Upper lobe of right lung (tissue), 1 donor: ENCODE results near the gene CDR2. TPM values are rescaled to one million over a fixed set of nuclear protein-coding genes. Genes with fewer than 3 reads are reported as not detected.

Experiments
- ATAC-seq: fragments of 200-7000 bp; cut with Tn5 transposase; one replicate; pipeline ENCODE4 v1.9.1; 2020; ENCODE audit warnings: mild to moderate bottlenecking, moderate library complexity
- DNase-seq: peaks from one replicate; pipeline ENCODE4 v3.0.0-alpha.2; 2020
- H3K27ac ChIP-seq: fragments of 200-600 bp; one replicate; pipeline ENCODE4 v1.8.0; 2022
- H3K27me3 ChIP-seq: fragments of 200-600 bp; one replicate; pipeline ENCODE4 v1.8.0; 2022; ENCODE audit warnings: mild to moderate bottlenecking
- H3K36me3 ChIP-seq: fragments of 200-600 bp; one replicate; pipeline ENCODE4 v1.8.0; 2022
- H3K4me1 ChIP-seq: fragments of 200-600 bp; one replicate; pipeline ENCODE4 v1.8.0; 2022
- H3K4me3 ChIP-seq: fragments of 200-600 bp; one replicate; pipeline ENCODE4 v1.8.0; 2022; ENCODE audit warnings: mild to moderate bottlenecking
- H3K9me3 ChIP-seq: fragments of 200-600 bp; one replicate; pipeline ENCODE4 v1.8.0; 2022
- CTCF ChIP-seq: fragments of 200-600 bp; IDR thresholded peaks from one replicate; pipeline ENCODE4 v1.8.0; 2022; ENCODE audit warnings: antibody characterized with exemption
- intact Hi-C: fragments of 100-400 bp; cut with DNase I; formaldehyde crosslinking; loops from one replicate; pipeline ENCODE4 v1.11.0; 2022
- total RNA-seq: library from RNA; stranded (reverse); fragmentation: NEBNext Ultra II Directional; extraction: Animal tissue kit (Norgen Biotek cat#: 25700); gene quantifications from one replicate; pipeline ENCODE4 v1.2.1, GENCODE V29; 2021
- donor health status: DM: no; HTN: yes; CAD: no; lungs with severe emphysema.

CDR2 gene
- total RNA-seq, 1 donor from 2014 or later, result 25.2 TPM

- ATAC-seq (no peak), DNase-seq (no peak)
- Histone ChIP-seq H3K4me3 (no peak overlapping the region), H3K27me3 (no peaks in the 10 kb centered on the region), H3K9me3 (no peaks in the 10 kb centered on the region), H3K27ac (no peak overlapping the region), H3K36me3 (peaks cover 24% of the 10 kb centered on the region), H3K4me1 (peaks cover 4% of the 10 kb centered on the region)
- intact Hi-C loops, result no loop called here
- no peak for TF ChIP-seq CTCF
Observed at GRCh38 chr16:22359679-22360078, 14.7 kb downstream of the CDR2 start.

- Histone ChIP-seq H3K27me3 (no peaks in the 10 kb centered on the region), H3K4me1 (peaks cover 16% of the 10 kb centered on the region), H3K36me3 (peaks cover 7% of the 10 kb centered on the region), H3K27ac (no peak overlapping the region), H3K4me3 (no peak overlapping the region), H3K9me3 (no peaks in the 10 kb centered on the region)
- intact Hi-C loops, result no loop called here
- no peak for TF ChIP-seq CTCF
- DNase-seq (no peak), ATAC-seq (no peak)
Observed at GRCh38 chr16:22358000-22358399, 16.4 kb downstream of the CDR2 start.

DNA sequence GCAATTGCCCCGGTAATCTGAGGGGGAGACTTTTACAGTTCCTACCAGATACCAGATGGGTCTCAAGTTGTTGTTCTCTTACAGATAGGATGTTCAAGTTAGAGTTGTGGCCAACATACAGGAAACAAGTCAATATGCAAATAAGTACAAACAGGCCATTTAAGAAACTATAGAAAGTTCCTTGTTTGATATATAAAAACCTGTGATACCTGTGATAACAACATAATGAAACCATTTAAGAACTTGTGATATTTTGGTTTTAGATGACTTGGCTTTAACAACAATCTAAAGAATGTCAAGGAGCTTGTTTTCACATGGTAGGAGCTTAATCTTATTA lies 16.8 kb downstream of the CDR2 start:
- Histone ChIP-seq H3K4me3 (no peak overlapping the region), H3K4me1 (peaks cover 20% of the 10 kb centered on the region), H3K9me3 (no peaks in the 10 kb centered on the region), H3K27me3 (no peaks in the 10 kb centered on the region), H3K36me3 (peaks cover 3% of the 10 kb centered on the region), H3K27ac (no peak overlapping the region)
- TF ChIP-seq CTCF, result no peak
- ATAC-seq (no peak), DNase-seq (no peak)
- intact Hi-C loops, result no loop called here

DNA sequence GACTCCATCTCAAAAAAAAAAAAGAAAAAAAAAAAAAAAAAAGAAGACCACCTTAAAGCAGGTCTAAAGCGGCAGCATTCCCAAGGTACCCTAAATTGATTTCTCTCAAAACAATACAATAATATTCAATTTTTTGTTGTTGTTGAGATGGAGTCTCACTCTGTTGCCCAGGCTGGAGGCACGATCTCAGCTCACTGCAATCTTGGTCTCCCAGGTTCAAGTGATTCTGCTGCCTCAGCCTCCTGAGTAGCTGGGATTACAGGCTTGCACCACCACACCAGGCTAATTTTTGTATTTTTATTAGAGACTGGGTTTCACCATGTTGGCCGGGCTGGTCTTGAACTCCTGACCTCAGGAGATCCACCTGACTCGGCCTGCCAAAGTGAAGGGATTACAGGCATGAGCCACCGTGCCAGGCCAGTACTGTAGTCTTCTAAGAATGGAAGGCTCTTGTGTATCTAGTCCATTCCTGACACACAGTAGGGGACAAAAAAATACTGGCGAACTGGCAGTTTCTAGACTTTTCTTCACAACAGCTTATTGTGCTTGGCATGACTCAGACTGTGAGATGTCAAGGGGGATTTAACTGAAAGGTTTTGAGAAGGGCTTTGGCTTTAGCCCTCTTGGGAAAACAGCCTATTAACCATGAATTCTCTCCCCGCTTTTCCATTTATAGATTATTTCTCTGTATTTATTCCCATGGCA lies 17.3 kb downstream of the CDR2 start:
- DNase-seq, result no peak
- intact Hi-C loops, result no loop called here
- TF ChIP-seq CTCF, result no peak
- H3K4me1 ChIP-seq, result peaks cover 22% of the 10 kb centered on the region
- no peaks in the 10 kb centered on the region for H3K9me3 ChIP-seq
- no peaks in the 10 kb centered on the region for H3K27me3 ChIP-seq
- no peaks in the 10 kb centered on the region for H3K36me3 ChIP-seq
- H3K27ac ChIP-seq, result no peak overlapping the region
- no peak overlapping the region for H3K4me3 ChIP-seq
- ATAC-seq, result no peak

DNA sequence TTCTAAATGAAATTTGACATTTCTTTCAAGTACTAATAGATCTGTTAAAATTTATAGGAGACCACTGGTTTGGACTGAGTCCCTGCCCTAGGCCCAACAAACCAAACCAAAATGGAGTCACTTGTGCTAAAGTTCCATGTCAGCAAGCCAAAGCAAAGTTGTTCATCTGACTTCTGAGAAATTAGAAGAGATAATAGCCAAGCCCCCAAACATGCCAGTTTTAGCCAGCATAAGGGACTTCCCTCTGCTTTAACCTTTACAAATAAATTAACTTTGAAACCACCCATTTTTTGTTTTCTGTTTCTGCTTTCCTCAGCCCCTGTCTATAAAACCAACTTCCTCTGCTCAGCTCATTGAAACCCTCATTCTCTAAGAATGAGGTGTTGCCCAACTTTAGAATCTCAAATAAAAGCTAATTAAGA lies 18.9 kb downstream of the CDR2 start:
- H3K36me3 ChIP-seq, result peaks cover 5% of the 10 kb centered on the region
- H3K4me1 ChIP-seq, result peaks cover 22% of the 10 kb centered on the region
- no peak overlapping the region for H3K27ac ChIP-seq
- DNase-seq (no peak), ATAC-seq (no peak)
- intact Hi-C loops, result no loop called here
- no peak overlapping the region for H3K4me3 ChIP-seq
- TF ChIP-seq CTCF, result no peak
- no peaks in the 10 kb centered on the region for H3K27me3 ChIP-seq
- H3K9me3 ChIP-seq, result no peaks in the 10 kb centered on the region
